Activated CD4-positive, alpha-beta T cell treated with anti-CD3 and anti-CD28 coated beads for 36 hours (primary cell): ENCODE data around the gene GRB7. TPM values are rescaled to one million over a fixed set of nuclear protein-coding genes. Genes with fewer than 3 reads are reported as not detected.
"Not testable (repeated sequence)": the region's sequence is repeated elsewhere in the genome, so short reads cannot be mapped to it uniquely, and the experiment has no call there.

Experiments
- ATAC-seq: fragments of 200-7000 bp; cut with Tn5 transposase; one replicate; pipeline ENCODE4 v1.10.0; 2021; ENCODE audit warnings: mild to moderate bottlenecking, moderate library complexity
- CTCF ChIA-PET: fragments of 350-600 bp; sonication (Branson Sonifier 250); formaldehyde crosslinking; loops from one replicate; lab custom pipeline; 2021; ENCODE audit warnings: antibody characterized with exemption; lab: Charles Lee
- POLR2A ChIA-PET: fragments of 350-600 bp; sonication (Branson Sonifier 250); formaldehyde crosslinking; loops from one replicate; lab custom pipeline; 2021; ENCODE audit warnings: antibody characterized with exemption, inconsistent platforms; lab: Charles Lee
- DNase-seq: peaks from one replicate; pipeline ENCODE4 v3.0.0-alpha.2; 2020
- H3K27ac Mint-ChIP-seq: one replicate; pipeline ENCODE4 v1.8.0; 2021; ENCODE audit warnings: mixed read lengths
- H3K27me3 Mint-ChIP-seq: one replicate; pipeline ENCODE4 v1.8.0; 2021; ENCODE audit warnings: mixed read lengths
- H3K36me3 Mint-ChIP-seq: one replicate; pipeline ENCODE4 v1.8.0; 2021; ENCODE audit warnings: low read depth, mixed read lengths
- H3K4me1 Mint-ChIP-seq: one replicate; pipeline ENCODE4 v1.8.0; 2021; ENCODE audit warnings: mixed read lengths
- H3K4me3 Mint-ChIP-seq: one replicate; pipeline ENCODE4 v1.8.0; 2021; ENCODE audit warnings: mild to moderate bottlenecking, moderate library complexity, mixed read lengths
- H3K9me3 Mint-ChIP-seq: one replicate; pipeline ENCODE4 v1.8.0; 2021; ENCODE audit warnings: low read depth, mixed read lengths
- intact Hi-C, 2 experiments: fragments of 100-400 bp; cut with DNase I in 1 of 2; cut with micrococcal nuclease in 1 of 2; formaldehyde crosslinking; loops; one replicate each; pipeline versions ENCODE4 v1.14.2 to v1.15.1; 2022 to 2024; cut with DNase I, micrococcal nuclease
- total RNA-seq, 2 experiments: library from RNA; stranded (reverse); gene quantifications; one replicate each; pipeline ENCODE4 v1.2.3, GENCODE V29; 2021

GRB7 gene
- total RNA-seq, 2 experiments from 2014 or later, result 2.0 to 3.3 TPM

GRCh38 chr17:39744836-39745215 is 7.1 kb downstream of the GRB7 start:
- Mint-ChIP-seq H3K4me1 (peaks cover 8% of the 10 kb centered on the region), H3K9me3 (no peaks in the 10 kb centered on the region), H3K36me3 (no peaks in the 10 kb centered on the region), H3K27ac (no peak overlapping the region), H3K27me3 (peaks cover 2% of the 10 kb centered on the region), H3K4me3 (no peak overlapping the region)
- CTCF ChIA-PET, result interaction anchor here (0.7 to 1.1 kb wide), 3 partner anchors 25 to 121 kb away, joined by 3 to 4 read pairs (median 3); no protein-coding TSS in a partner anchor
- DNase-seq, result no peak
- intact Hi-C loops, result no loop called here
- no peak for ATAC-seq
- POLR2A ChIA-PET, result interaction anchor here (0.6 kb wide), 1 partner anchor 18 kb away, joined by 3 read pairs; no protein-coding TSS in a partner anchor

GRCh38 chr17:39745335-39746144 is 7.8 kb downstream of the GRB7 start:
- Mint-ChIP-seq H3K27ac (no peak overlapping the region), H3K27me3 (no peaks in the 10 kb centered on the region), H3K9me3 (no peaks in the 10 kb centered on the region), H3K4me3 (no peak overlapping the region), H3K36me3 (no peaks in the 10 kb centered on the region), H3K4me1 (peaks cover under 1% of the 10 kb centered on the region)
- no peak for ATAC-seq
- ChIA-PET POLR2A (no interaction called here), CTCF (no interaction called here)
- no peak for DNase-seq
- intact Hi-C loops, result no loop called here

GRCh38 chr17:39746145-39746461 is 8.4 kb downstream of the GRB7 start:
- H3K27ac Mint-ChIP-seq, result no peak overlapping the region
- H3K27me3 Mint-ChIP-seq, result no peaks in the 10 kb centered on the region
- DNase-seq (no peak), ATAC-seq (no peak)
- no peaks in the 10 kb centered on the region for H3K36me3 Mint-ChIP-seq
- intact Hi-C loops, result no loop called here
- no peaks in the 10 kb centered on the region for H3K4me1 Mint-ChIP-seq
- ChIA-PET CTCF (interaction anchor here (0.5 kb wide), 1 partner anchor 407 kb away, joined by 3 read pairs; no protein-coding TSS in a partner anchor), POLR2A (no interaction called here)
- H3K9me3 Mint-ChIP-seq, result no peaks in the 10 kb centered on the region
- no peak overlapping the region for H3K4me3 Mint-ChIP-seq

DNA sequence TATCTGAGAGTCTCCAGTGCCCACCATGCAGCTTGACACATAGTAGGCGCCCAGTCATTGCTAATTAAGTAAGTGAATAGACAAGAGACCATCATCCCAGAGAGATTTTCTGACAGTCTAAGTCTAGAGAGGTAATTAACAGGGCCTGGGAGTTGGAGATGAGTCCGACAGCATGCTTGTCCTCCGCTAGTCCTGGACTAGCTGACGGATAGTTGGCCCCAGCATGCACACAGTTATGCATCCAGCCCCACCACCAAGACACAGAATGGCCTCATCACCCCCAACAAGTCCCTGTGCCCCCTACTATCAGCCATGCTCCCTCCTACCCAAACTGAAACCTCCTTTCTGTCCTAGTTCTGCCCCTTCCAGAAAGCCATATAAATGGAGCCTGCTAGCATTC is 10.0 kb downstream of the GRB7 start:
- POLR2A ChIA-PET, result no interaction called here
- CTCF ChIA-PET, result interaction anchor here (1.4 kb wide), 1 partner anchor 114 kb away, joined by 4 read pairs; no protein-coding TSS in a partner anchor

DNA sequence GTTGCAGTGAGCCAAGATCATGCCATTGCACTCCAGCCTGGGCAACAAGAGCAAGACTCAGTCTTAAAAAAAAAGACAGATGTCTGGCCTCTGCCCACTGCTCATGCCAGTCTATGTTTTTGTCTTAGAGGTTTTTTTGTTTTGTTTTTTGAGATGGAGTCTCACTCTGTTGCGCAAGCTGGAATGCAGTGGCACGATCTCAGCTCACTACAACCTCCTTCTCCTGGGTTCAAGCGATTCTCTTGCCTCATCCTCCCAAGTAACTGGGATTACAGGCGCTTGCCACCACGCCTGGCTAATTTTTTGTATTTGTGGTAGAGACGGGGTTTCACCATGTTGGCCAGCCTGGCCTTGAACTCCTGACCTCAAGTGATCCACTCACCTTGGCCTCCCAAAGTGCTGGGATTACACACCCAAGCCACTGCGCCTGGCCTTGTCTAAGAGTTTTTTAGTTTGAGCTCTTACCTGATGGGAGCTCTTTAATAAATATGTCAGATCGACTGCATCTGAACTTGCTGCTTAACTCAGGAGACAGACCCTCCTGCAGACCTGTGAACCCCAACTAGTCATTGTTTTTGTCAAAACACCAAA is 10.8 kb downstream of the GRB7 start:
- H3K36me3 Mint-ChIP-seq, H3K9me3 Mint-ChIP-seq, H3K27ac Mint-ChIP-seq, H3K27me3 Mint-ChIP-seq, DNase-seq, intact Hi-C loops, H3K4me3 Mint-ChIP-seq, ATAC-seq: not testable (repeated sequence)
- H3K4me1 Mint-ChIP-seq, result peaks cover 14% of the 10 kb centered on the region
- ChIA-PET CTCF (interaction anchor here (0.8 to 1.4 kb wide), 5 partner anchors 18 to 135 kb away, joined by 3 to 4 read pairs (median 4); partner anchors contain the start of gene MIEN1), POLR2A (interaction anchor here (0.8 kb wide), 1 partner anchor 18 kb away, joined by 4 read pairs; the partner anchor contains the start of gene MIEN1)

More for the DNA sequence above, 10.0 kb downstream of the GRB7 start:
- Mint-ChIP-seq H3K4me3 (no peak overlapping the region), H3K36me3 (no peaks in the 10 kb centered on the region), H3K27me3 (no peaks in the 10 kb centered on the region), H3K27ac (no peak overlapping the region), H3K4me1 (peaks cover 7% of the 10 kb centered on the region), H3K9me3 (no peaks in the 10 kb centered on the region)
- intact Hi-C loops, result no loop called here
- no peak for ATAC-seq
- DNase-seq, result no peak

DNA sequence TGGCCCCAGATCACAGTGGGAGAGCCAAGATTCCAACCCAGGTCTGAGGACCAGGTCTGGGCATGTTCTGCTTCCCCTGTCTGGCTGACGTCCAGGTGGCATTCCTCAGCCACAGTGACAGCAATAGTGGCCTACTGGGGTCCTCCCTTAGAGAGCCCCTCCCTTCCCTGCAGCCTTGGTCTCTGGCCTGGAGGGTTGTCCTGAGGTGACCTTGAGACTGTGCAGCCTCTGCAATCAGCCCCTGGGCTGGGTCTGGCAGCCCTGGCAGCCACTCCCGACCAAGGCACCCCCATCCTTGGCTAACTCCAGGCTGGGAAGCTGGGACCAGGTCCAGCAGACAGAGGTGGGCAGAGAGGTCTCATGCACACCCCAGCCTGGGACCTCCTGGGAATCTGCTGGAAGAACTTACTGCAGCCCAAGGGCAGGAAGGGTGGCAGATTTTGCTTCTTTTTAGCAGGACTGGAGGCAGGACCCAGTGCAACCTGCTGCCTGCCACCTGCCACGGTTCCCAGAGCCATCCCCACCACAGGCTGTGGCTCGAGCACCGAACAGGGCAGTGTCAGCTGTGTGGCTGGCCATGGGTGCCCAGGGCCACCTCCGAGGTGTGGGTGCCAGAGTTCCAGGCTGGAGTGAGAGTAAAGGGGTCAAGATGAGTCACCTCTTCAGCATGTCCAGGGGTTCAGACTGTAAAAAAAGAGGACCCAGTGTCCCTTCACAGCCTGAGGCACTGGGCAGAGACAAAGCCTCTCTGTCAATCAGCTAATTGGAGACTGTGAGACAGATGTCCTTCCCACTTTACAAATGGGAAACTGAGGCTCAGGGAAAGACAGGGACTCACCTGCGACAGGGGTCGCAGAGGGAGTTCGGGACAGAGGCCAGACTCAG is 12.6 kb downstream of the GRB7 start:
- Mint-ChIP-seq H3K9me3 (no peaks in the 10 kb centered on the region), H3K27ac (no peak overlapping the region), H3K36me3 (no peaks in the 10 kb centered on the region), H3K4me1 (peaks cover 21% of the 10 kb centered on the region), H3K27me3 (no peaks in the 10 kb centered on the region), H3K4me3 (no peak overlapping the region)
- intact Hi-C loops, result loop anchor here in 1 of 2 experiments (5.0 kb wide), 2 partner anchors 63 to 298 kb away; partner anchors contain the start of genes MED1 and PGAP3
- ATAC-seq (no peak), DNase-seq (no peak)
- ChIA-PET CTCF (interaction anchor here (1.4 kb wide), 1 partner anchor 20 kb away, joined by 4 read pairs; the partner anchor contains the start of gene MIEN1), POLR2A (no interaction called here)

- intact Hi-C loops, result loop anchor here in 1 of 2 experiments (5.0 kb wide), 2 partner anchors 64 to 299 kb away; partner anchors contain the start of genes MED1 and PGAP3
- CTCF ChIA-PET, result interaction anchor here (1.2 to 1.4 kb wide), 2 partner anchors 18 to 20 kb away, joined by 3 to 4 read pairs; partner anchors contain the start of gene MIEN1
- Mint-ChIP-seq H3K4me3 (no peak overlapping the region), H3K4me1 (peaks cover 28% of the 10 kb centered on the region), H3K9me3 (no peaks in the 10 kb centered on the region), H3K27ac (no peak overlapping the region), H3K36me3 (no peaks in the 10 kb centered on the region), H3K27me3 (no peaks in the 10 kb centered on the region)
- DNase-seq (no peak), ATAC-seq (no peak)
- POLR2A ChIA-PET, result no interaction called here
Measured at GRCh38 chr17:39751016-39751543, 13.3 kb downstream of the GRB7 start.

DNA sequence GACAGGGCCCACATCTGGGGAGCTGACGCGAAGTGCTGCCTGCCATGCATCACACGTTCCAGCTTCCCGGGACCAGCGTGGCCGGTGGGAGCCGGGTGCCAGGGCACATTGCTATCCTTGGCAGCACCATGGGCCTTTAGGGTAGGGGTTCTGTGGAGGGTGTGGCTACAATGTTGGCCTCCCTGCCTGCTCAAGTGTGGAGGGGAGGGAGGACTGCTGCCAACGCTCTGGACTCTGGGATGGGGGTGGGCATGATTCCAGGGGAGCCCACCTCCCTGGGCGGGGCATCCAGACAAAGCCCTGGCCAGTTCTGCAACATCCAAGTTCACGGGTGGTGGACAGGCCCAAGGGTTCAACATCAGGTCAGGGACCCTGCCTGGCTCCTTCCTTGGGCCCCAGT is 13.9 kb downstream of the GRB7 start:
- no peaks in the 10 kb centered on the region for H3K9me3 Mint-ChIP-seq
- DNase-seq, result peak; percentile 11
- no peaks in the 10 kb centered on the region for H3K36me3 Mint-ChIP-seq
- no peak overlapping the region for H3K27ac Mint-ChIP-seq
- no peak overlapping the region for H3K4me3 Mint-ChIP-seq
- peaks cover 34% of the 10 kb centered on the region for H3K4me1 Mint-ChIP-seq
- intact Hi-C loops, result loop anchor here in 1 of 2 experiments (5.0 kb wide), 2 partner anchors 64 to 299 kb away; partner anchors contain the start of genes MED1 and PGAP3
- ATAC-seq, result no peak
- no peaks in the 10 kb centered on the region for H3K27me3 Mint-ChIP-seq
- ChIA-PET CTCF (interaction anchor here (0.6 to 3.5 kb wide), 6 partner anchors 19 to 275 kb away, joined by 3 to 18 read pairs (median 6); partner anchors contain the start of gene MIEN1), POLR2A (no interaction called here)

- ChIA-PET POLR2A (interaction anchor here (0.6 to 1.2 kb wide), 2 partner anchors 8 to 129 kb away, joined by 3 to 5 read pairs; no protein-coding TSS in a partner anchor), CTCF (interaction anchor here (0.6 to 3.5 kb wide), 10 partner anchors 8 to 189 kb away, joined by 3 to 18 read pairs (median 3); partner anchors contain the start of gene MIEN1)
- intact Hi-C loops, result loop anchor here in 1 of 2 experiments (5.0 kb wide), 2 partner anchors 65 to 300 kb away; partner anchors contain the start of genes MED1 and PGAP3
- Mint-ChIP-seq H3K4me3 (peak overlapping the region; percentile 77), H3K27me3 (no peaks in the 10 kb centered on the region), H3K27ac (peak overlapping the region; percentile 96), H3K9me3 (no peaks in the 10 kb centered on the region), H3K4me1 (peaks cover 41% of the 10 kb centered on the region), H3K36me3 (no peaks in the 10 kb centered on the region)
- DNase-seq (peak; percentile 6), ATAC-seq (no peak)
Measured at GRCh38 chr17:39752241-39752881, 14.6 kb downstream of the GRB7 start.
